Measurements from ENCODE around the gene CDC42SE2. TPM values are rescaled to one million over a fixed set of nuclear protein-coding genes. Genes with fewer than 3 reads are reported as not detected.

CDC42SE2 gene
- total RNA-seq, 1 donor from 2014 or later: 27.8 TPM

DNA sequence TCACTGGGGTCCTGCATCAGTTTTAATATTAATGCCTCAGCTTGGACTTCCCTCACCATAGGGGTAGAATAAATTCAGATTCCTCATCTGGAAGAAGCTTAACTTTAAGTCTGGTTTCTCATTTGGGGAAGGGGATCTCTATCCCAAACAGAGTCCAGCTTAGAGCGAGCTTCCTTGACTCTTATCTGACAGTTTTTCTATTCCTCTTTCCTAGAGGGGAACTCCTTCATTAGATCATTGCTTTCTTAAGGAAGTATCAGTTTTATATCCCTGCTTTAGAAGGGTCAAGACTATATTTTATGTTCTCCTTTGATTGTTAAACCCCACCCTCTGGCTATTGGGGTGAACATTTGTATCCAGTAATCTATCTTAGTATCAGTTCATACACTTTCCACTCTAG lies 24.2 kb upstream of the CDC42SE2 start:
- Mint-ChIP-seq H3K4me3 (no peak overlapping the region), H3K27ac (no peak overlapping the region), H3K36me3 (no peaks in the 10 kb centered on the region), H3K4me1 (ENCODE audit: unreplicated experiment) (no peaks in the 10 kb centered on the region), H3K9me3 (no peaks in the 10 kb centered on the region), H3K27me3 (no peaks in the 10 kb centered on the region)
- no peak for DNase-seq (ENCODE audit: extremely low spot score, unreplicated experiment)
- TF ChIP-seq, protein P1, sequence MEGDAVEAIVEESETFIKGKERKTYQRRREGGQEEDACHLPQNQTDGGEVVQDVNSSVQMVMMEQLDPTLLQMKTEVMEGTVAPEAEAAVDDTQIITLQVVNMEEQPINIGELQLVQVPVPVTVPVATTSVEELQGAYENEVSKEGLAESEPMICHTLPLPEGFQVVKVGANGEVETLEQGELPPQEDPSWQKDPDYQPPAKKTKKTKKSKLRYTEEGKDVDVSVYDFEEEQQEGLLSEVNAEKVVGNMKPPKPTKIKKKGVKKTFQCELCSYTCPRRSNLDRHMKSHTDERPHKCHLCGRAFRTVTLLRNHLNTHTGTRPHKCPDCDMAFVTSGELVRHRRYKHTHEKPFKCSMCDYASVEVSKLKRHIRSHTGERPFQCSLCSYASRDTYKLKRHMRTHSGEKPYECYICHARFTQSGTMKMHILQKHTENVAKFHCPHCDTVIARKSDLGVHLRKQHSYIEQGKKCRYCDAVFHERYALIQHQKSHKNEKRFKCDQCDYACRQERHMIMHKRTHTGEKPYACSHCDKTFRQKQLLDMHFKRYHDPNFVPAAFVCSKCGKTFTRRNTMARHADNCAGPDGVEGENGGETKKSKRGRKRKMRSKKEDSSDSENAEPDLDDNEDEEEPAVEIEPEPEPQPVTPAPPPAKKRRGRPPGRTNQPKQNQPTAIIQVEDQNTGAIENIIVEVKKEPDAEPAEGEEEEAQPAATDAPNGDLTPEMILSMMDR (conservative IDR thresholded peaks at IDR 0.05): no peak

DNA sequence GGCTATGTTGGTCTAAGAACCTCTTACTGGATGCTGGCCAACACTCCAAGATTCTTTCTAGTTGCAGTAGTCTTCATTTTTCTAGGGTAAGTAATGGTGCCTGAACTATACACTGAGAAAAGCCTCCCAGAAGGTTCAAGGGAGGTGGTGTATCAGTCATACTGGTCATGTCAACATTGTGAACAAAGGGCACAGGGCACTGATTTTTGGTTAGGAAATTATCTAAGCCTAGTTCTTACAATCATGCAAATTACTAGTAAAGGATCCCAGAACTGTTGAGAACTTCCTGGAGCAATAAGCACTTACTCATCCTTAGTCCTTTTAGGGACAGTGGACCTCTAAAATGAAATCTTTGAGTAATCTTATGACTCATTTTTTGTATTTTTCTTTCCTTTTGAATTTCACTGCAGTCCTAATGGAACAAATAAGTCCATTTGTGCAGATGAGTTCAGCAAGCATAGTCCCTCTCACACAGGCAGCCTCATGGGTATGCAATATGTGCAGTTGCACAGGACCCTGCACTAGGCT lies 21.1 kb upstream of the CDC42SE2 start:
- H3K9me3 Mint-ChIP-seq: no peaks in the 10 kb centered on the region
- no peak overlapping the region for H3K4me3 Mint-ChIP-seq
- no peaks in the 10 kb centered on the region for H3K4me1 Mint-ChIP-seq (ENCODE audit: unreplicated experiment)
- no peaks in the 10 kb centered on the region for H3K36me3 Mint-ChIP-seq
- no peak overlapping the region for H3K27ac Mint-ChIP-seq
- TF ChIP-seq, protein P1 (conservative IDR thresholded peaks at IDR 0.05): no peak
- no peak for DNase-seq (ENCODE audit: extremely low spot score, unreplicated experiment)
- H3K27me3 Mint-ChIP-seq: no peaks in the 10 kb centered on the region

DNA sequence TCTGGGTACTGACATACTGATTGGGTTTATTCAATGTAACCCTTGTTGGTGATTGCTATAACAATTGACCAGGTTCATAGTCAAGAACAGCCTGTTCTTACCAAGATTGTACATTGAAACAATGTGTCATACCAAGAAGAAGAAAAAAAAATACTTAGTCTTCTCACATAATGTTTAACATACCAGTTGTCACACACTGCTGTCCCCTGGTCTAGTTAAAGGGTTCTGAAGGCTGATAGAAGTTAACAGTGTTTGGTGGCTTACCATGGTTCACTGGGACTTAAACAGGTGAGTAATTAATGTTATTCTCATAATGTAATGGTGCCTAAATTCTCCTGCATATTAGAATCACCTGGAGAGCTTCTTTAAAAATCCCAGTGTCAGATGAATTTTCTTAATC lies 18.5 kb upstream of the CDC42SE2 start:
- Mint-ChIP-seq H3K9me3 (no peaks in the 10 kb centered on the region), H3K27me3 (no peaks in the 10 kb centered on the region), H3K4me3 (no peak overlapping the region), H3K36me3 (no peaks in the 10 kb centered on the region), H3K4me1 (ENCODE audit: unreplicated experiment) (no peaks in the 10 kb centered on the region), H3K27ac (no peak overlapping the region)
- TF ChIP-seq, protein P1 (conservative IDR thresholded peaks at IDR 0.05): no peak
- DNase-seq (ENCODE audit: extremely low spot score, unreplicated experiment): no peak

DNA sequence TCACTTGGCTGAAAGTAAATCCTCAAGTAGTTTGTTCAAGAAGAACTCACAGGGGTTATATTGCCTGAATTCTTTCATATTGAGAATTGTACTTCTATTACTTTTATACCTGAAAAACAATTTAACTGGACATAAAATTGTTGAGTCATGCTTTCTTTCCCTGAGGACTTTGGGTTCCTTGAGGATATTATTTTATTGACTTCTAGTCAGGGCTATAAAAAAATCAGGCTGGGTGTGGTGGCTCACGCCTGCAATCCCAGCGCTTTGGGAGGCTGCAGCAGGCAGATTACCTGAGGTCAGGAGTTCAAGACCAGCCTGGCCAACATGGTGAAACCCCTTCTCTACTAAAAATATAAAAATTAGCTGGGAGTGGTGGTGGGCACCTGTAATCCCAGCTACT lies 17.9 kb upstream of the CDC42SE2 start:
- no peak overlapping the region for H3K27ac Mint-ChIP-seq
- TF ChIP-seq, protein P1 (conservative IDR thresholded peaks at IDR 0.05): no peak
- DNase-seq (ENCODE audit: extremely low spot score, unreplicated experiment): no peak

DNA sequence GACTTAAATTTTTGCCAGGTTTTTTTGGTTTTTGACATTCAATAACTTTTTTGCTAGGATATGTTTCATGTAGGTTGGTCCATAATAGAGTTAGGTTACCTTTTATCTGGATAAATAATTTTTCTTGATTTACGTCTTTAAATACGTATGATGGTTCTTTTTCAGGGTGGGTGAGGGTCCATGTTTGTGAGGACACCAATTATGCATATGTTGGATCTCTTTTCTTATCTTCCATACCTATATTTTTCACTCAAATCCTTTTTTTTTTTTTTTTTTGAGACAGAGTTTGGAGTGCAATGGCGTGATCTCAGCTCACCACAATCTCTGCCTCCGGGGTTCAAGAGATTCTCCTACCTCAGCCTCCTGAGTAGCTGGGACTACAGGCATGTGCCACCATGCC lies 17.3 kb upstream of the CDC42SE2 start:
- TF ChIP-seq, protein P1 (conservative IDR thresholded peaks at IDR 0.05): no peak
- no peak for DNase-seq (ENCODE audit: extremely low spot score, unreplicated experiment)
- H3K4me1 Mint-ChIP-seq (ENCODE audit: unreplicated experiment): no peaks in the 10 kb centered on the region
- no peaks in the 10 kb centered on the region for H3K36me3 Mint-ChIP-seq
- no peaks in the 10 kb centered on the region for H3K27me3 Mint-ChIP-seq
- H3K27ac Mint-ChIP-seq: no peak overlapping the region
- no peak overlapping the region for H3K4me3 Mint-ChIP-seq
- no peaks in the 10 kb centered on the region for H3K9me3 Mint-ChIP-seq

More for the DNA sequence above, 17.9 kb upstream of the CDC42SE2 start:
- no peaks in the 10 kb centered on the region for H3K27me3 Mint-ChIP-seq
- no peaks in the 10 kb centered on the region for H3K9me3 Mint-ChIP-seq
- no peaks in the 10 kb centered on the region for H3K36me3 Mint-ChIP-seq
- no peak overlapping the region for H3K4me3 Mint-ChIP-seq
- H3K4me1 Mint-ChIP-seq (ENCODE audit: unreplicated experiment): no peaks in the 10 kb centered on the region

Data from type B pancreatic cell (in vitro differentiated cells).